GM12875 (cell line): ENCODE measurements around the gene CCND3.

Source experiments
- H3K4me3 ChIP-seq: one replicate; pipeline ENCODE4 v1.5.1; 2011; ENCODE audit warnings: low read depth, low read length, control low read depth
- TF ChIP-seq, protein P1 (sequence below): IDR thresholded peaks from 2 replicates; pipeline ENCODE4 v1.5.1; 2011; ENCODE audit warnings: low read depth, mild to moderate bottlenecking, control low read depth, inconsistent platforms, low read length, moderate library complexity, borderline replicate concordance; ENCODE audit not compliant: insufficient read depth

The CCND3 gene

DNA sequence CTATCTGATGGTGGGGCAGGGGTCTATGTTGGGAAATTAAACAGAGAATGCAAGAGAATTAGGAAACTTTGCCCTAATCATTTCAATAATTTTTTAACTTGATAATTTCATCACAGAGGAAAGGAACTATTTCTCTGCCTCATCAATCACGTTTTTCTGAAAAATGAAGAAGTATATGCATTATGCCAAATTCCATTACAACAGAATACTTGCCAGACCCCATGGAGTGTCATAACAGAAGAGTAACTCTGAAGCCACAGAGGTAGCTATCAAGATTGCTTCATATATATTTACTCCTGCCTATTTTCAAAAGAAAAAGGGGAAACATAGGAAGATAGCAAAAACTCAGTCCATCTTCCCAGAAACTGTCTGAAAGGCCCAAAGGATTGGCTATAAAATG is 40.7 kb downstream of the CCND3 start:
- no peak overlapping the region for H3K4me3 ChIP-seq
- TF ChIP-seq, protein P1, sequence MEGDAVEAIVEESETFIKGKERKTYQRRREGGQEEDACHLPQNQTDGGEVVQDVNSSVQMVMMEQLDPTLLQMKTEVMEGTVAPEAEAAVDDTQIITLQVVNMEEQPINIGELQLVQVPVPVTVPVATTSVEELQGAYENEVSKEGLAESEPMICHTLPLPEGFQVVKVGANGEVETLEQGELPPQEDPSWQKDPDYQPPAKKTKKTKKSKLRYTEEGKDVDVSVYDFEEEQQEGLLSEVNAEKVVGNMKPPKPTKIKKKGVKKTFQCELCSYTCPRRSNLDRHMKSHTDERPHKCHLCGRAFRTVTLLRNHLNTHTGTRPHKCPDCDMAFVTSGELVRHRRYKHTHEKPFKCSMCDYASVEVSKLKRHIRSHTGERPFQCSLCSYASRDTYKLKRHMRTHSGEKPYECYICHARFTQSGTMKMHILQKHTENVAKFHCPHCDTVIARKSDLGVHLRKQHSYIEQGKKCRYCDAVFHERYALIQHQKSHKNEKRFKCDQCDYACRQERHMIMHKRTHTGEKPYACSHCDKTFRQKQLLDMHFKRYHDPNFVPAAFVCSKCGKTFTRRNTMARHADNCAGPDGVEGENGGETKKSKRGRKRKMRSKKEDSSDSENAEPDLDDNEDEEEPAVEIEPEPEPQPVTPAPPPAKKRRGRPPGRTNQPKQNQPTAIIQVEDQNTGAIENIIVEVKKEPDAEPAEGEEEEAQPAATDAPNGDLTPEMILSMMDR: no peak

DNA sequence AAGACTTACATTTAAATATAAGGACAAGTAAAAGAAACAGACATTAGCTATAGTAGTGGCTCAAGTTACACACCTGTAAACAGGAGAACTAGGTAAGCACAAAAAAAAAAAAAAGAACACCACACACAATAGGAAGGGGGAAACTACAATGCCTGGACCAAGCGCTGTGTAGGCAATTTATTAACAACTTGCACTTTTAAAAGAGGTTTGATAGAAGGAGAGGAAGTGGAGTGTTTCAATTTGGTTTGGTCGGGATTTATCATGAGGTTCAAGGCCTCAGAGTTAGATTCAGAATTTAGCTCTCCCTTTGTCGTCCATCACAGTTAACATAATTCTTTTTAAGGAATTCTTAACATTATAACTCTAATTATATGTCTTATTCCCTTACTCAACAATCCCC is 45.3 kb downstream of the CCND3 start:
- TF ChIP-seq, protein P1: no peak
- H3K4me3 ChIP-seq: no peak overlapping the region

DNA sequence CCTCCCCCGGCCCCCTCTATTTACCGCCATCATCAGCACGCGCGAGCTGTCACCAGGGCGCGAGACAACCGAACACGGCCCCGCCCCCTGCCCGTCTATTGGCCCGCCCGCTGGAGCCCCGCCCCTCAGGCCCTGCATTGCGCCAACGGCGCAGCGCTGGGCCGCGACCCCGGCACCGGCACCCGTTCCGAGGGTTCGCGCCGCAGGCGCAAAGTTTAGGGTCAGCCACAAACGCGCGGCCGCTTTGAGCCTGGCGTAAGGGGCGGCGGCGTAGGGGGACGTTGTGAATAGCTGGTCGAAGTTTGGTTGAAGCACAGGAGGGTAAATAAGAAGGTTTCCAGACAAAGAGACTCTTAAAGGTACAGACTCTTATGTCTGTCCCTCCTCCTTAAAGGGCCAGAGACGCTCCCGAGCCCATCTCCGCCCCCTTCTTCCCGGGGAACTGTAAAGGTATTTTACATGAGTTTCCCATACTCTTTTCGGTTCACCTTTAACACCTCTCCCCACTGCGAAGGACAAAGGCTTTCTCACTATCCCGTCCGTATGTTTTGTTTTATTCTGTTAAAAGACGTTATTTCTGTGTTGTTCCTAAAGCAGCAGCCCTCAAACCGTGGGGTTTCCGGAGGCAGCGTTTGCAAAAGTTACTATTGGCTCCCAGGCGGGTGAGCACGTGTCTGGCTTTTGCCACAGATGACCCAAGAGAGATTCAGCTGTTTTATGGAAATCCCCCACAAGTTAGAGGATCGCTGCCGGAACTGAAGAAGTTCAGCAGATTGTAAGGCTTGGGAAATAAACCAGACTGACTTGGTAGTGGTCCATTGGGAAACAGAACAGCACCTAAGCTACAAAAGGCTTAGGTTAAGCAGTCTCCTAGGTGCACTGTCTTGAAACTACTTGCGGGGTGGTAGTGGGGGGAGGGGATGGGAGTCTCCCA is 46.0 kb downstream of the CCND3 start, which contains the start of gene USP49:
Gene USP49 (minus strand): TSS at position 76 of the 934 bp plus-strand sequence. CDS start 88,392 bp downstream, outside the sequence.
- peak within 1 kb of the TSS; percentile 61 for H3K4me3 ChIP-seq
- TF ChIP-seq, protein P1: no peak

DNA sequence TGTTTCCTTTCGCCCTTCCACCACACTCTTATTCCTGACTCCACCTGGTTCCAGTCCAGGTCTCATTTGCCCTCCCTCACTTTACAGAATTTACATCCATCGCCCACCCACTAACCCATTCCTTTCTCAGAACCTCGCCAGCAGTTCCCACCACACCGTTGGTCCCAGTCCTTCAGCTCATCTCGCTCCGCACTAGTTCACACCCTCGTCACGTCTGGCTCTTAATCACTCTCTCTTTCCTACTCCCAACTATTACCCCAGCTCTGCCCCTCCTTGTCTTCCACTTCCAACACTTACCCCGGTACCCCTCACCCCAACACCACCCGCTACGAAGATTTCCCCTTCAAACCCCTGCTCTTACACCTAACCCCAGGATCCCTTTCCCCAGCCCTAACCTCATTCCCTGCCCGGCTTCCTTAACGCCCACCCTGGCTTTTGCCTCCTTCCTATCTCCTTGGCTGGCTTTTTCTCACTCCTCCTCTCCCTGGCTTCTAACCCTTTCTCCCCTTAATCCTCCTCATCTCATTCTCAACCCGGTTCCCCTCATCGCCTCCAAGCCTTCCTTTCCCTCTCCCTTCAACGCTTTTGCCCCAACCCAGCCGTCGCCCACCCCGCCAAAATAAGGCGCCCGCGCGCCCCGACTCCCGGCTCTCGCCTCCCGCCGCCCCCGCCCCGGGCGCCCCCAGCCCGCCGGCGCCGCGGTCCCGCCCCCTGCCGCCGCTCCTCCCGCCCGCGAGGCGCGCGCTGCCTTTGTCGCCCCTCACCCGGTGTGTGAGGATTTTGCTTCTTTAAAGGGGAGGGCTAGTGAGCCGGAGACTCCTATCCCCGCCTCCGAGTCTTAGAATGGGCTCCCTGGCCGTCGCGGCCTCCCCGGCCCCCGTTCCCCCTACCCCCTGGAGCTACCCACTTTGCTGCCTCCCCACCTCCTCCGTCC is 47.0 kb downstream of the CCND3 start:
- peak overlapping the region; percentile 61 for H3K4me3 ChIP-seq
- TF ChIP-seq, protein P1: no peak

DNA sequence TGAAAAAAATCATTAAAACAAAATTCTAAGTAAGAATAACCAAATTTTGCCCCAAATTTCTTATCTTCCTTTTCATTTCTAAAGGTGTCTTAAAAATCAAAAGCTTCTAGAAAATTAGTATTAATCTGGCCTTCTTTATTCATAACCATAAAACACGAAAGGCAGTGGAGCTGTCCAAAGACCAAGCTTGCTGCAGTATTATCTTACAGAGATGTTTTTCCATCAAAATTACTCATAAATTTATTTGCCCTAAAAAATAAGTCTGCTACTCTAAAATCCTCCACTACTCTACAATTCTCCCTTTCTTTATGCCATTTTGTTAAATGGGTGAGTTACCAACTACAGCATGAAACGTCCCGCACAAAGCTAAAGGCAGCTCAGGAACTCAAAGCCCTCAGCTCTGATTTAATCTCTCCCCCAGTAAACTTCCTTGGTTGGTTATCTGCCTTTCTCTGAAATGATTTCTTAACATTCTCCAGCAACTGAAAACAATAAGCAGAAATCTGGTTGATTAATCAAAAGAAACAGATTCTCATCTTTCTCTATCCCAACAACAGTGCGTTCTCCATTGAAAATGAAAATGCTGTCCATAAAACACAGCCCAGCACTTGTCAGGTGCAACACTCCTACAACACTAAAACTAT is 48.6 kb downstream of the CCND3 start:
- TF ChIP-seq, protein P1: no peak
- H3K4me3 ChIP-seq: no peak overlapping the region

DNA sequence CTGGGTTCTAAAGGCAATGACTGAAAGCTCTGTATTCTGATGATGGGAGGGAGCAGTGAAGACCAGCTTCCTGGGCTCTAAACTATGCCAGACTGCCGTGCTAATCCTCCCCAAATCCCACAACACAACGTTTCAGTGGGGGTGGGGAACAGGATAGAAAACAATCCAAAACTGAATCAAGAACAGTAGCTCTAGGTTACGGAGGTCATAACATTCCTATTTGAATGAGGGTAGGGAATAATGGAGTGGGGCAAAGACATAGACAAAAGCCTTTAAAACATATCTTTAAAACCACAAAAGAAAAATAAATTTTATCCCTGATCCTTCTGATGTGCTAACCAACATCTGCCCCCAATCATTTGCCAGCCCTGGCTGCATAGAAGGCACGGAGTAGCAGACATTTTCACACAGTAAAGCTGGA is 54.3 kb downstream of the CCND3 start:
- H3K4me3 ChIP-seq: no peak overlapping the region
- TF ChIP-seq, protein P1: no peak
